ENCODE results near the gene CRYGB. TPM values are rescaled to one million over a fixed set of nuclear protein-coding genes. Genes with fewer than 3 reads are reported as not detected.
A peak's percentile ranks its signal among the peaks of the same experiment; 100 is the strongest.
"Not testable (repeated sequence)": the region's sequence is repeated elsewhere in the genome, so short reads cannot be mapped to it uniquely, and the experiment has no call there.

Gene CRYGB
- total RNA-seq, 2 donors from 2014 or later: not detected

DNA sequence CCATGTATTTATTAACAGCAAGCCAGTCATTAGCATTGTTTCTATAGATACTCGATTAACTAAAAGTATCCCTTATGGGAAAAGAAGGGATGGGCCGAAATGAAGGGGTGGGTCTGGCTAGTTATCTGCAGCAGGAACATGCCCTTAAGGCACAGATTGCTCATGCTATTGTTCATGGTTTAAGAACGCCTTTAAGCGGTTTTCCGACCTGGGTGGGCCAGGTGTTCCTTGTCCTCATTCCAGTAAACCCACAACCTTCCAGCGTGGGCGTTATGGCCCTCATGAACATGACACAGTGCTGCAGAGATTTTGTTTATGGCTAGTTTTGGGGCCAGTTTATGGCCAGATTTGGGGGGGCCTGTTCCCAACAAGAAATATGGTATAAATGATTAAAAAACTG lies 7.6 kb downstream of the CRYGB start:
- not testable (repeated sequence) for H3K4me3 Mint-ChIP-seq; H3K27me3 Mint-ChIP-seq; H3K4me1 Mint-ChIP-seq; H3K27ac Mint-ChIP-seq; H3K9me3 Mint-ChIP-seq; H3K36me3 Mint-ChIP-seq (ENCODE audit: low read depth); ATAC-seq (replicated peaks)

DNA sequence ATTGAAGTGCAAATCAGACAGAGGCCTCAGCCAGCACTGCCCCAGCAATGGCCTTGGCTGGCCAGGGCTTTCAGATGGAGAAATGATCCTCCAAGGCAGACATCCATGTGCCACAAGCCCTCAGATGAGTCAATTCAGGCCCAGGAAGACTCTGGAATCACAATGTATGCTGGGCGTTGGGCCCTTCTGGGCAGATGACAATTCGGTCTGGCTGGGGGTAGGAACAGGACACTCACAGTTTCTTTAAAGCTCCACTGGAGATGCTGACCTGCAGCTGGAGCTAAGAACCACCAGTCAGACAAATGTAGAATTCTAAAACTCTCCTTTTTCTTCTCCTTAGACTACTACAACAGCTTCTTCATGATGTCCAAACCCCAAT lies 9.3 kb downstream of the CRYGB start:
- Mint-ChIP-seq H3K4me1 (no peaks in the 10 kb centered on the region), H3K27me3 (peaks cover 5% of the 10 kb centered on the region), H3K27ac (no peak overlapping the region), H3K36me3 (ENCODE audit: low read depth) (no peaks in the 10 kb centered on the region), H3K9me3 (peaks cover 3% of the 10 kb centered on the region), H3K4me3 (no peak overlapping the region)
- ATAC-seq (replicated peaks): no peak

DNA sequence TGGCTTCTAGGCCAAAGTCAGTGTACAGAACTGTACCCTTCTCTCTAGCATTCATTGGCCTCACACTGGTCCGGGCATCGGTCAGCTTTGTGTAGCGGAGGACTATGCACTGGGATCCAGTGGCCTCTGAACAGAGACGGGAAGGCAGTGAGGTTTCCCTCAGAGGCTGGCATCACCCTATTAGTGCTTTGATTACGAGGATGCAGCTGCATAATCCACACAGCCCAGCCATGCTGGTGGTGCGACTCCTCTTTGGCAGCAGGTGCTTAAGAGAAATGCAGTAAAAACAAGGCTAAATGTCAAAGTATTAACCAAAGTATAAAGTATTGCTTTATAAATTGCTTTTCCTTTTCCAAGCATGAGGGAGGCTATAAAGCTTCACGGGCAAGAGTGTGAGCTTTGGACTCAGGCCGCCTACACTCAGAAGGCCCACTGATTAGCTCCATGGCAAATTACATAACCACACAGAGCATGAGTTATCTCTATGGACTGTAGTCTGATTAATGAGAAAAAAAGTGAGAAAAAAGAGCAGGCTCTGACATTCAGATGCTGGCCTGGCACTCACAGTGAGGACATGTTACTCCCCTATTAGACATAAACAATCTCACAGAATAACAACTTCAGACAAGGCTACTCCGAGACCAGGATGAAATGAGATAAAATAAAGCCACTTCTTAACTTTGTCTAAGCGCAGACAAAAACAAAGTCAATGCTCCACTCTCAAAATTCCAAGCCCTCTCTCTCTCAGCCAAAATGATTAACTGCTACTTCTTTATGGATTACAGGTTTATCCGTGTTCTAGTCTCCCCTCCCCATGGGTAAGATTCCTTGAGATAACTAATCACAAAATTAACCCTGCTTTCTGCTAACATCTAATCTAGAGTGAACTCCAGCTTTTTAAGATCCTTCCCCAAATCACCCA lies 9.9 kb downstream of the CRYGB start:
- ATAC-seq (replicated peaks): no peak
- Mint-ChIP-seq H3K9me3 (peaks cover 3% of the 10 kb centered on the region), H3K4me1 (no peaks in the 10 kb centered on the region), H3K36me3 (ENCODE audit: low read depth) (no peaks in the 10 kb centered on the region), H3K27ac (no peak overlapping the region), H3K4me3 (no peak overlapping the region), H3K27me3 (peaks cover 5% of the 10 kb centered on the region)

DNA sequence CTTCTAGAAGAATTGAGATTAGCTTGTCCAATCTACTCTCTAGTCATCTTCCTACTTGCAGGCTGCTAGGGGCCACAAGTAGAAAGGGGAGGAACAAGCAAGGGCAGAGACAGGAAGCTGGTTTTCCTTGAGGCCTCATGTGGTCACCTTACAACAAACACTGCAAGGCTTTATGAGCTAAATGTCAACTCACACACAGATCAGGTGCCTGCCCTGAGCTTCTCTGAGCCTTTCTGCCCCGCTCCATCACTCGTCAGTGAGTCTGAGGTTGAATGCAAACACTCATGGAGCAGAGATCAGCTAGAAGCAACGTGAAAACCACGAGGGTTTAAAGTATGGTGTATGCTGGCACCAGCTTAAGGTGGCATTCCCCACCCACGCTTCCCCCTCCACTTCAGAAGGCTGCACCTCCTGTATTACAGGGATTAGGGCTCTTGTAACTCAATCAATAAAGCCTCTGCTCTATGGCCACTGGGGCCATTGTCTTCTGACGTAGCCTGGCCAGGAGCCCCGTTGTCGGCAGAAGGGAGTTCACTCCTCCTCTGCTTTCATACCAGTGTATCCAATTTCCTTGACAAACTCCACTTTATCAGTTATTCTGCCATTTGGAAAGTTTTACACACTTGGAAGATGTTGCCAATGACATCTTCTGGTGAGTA lies 10.9 kb downstream of the CRYGB start:
- ATAC-seq (replicated peaks): peak; percentile 26
- Mint-ChIP-seq H3K27ac (no peak overlapping the region), H3K9me3 (peaks cover 3% of the 10 kb centered on the region)

DNA sequence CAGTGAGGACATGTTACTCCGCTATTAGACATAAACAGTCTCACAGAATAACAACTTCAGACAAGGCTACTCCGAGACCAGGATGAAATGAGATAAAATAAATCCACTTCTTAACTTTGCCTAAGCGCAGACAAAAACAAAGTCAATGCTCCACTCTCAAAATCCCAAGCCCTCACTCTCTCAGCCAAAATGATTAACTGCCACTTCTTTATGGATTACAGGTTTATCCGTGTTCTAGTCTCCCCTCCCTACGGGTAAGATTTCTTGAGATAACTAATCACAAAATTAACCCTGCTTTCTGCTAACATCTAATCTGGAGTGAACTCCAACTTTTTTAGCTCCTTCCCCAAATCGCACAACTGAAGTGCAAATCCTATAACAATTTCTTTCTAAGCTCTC lies 15.2 kb downstream of the CRYGB start:
- H3K9me3 Mint-ChIP-seq: no peaks in the 10 kb centered on the region
- no peak for ATAC-seq (replicated peaks)
- H3K36me3 Mint-ChIP-seq (ENCODE audit: low read depth): no peaks in the 10 kb centered on the region
- H3K27ac Mint-ChIP-seq: no peak overlapping the region
- peaks cover 9% of the 10 kb centered on the region for H3K27me3 Mint-ChIP-seq
- H3K4me3 Mint-ChIP-seq: no peak overlapping the region
- no peaks in the 10 kb centered on the region for H3K4me1 Mint-ChIP-seq

More for the DNA sequence above, 10.9 kb downstream of the CRYGB start:
- Mint-ChIP-seq H3K4me1 (no peaks in the 10 kb centered on the region), H3K27me3 (peaks cover 5% of the 10 kb centered on the region), H3K4me3 (no peak overlapping the region), H3K36me3 (ENCODE audit: low read depth) (no peaks in the 10 kb centered on the region)

DNA sequence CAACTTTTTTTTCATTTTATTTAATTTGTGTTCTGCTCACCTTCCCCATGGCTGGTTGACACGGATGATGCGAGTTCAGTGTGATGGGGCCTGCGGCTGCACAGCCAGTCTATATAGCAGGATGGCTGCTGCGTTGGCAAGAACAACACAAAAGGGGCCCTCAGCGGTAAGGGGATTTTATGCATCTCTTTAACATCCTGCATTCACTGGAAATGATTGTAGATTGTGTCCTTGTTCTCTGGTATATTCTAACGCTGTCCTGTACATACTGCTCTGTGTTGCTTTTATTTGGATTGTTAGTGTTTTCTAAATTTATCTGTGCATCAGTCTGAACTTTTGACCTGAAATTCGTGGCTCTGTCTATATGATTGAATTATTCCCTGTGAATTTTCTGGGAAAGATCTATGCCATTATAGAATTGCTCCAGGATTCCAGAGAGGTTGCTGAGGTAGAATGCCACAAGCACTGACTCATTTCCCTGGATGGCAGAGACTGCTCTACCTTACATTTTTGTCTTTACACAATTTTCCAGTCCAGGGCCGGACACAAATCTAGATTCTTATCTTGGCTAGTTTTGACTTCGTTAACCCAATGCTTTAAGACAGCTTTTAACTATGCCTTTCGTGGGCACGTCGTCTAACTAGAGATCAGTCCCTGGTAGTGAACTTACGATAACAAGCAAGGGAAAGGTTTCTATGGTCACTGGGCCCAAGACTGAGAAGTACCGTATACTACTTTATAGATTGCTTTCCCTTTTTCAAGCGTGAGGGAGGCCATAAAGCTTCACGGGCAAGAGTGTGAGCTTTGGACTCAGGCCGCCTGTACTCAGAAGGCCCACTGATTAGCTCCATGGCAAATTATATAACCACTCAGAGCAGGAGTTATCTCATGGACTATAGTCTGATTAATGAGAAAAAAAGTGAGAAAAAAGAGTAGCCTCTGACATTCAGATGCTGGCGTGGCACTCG lies 15.9 kb downstream of the CRYGB start, which contains the start of gene CRYGC:
TSS of gene CRYGC (minus strand) at position 85 of the 968 bp plus-strand sequence. CDS start at position 49, 36 bp downstream.
- H3K27me3 Mint-ChIP-seq: peaks cover 16% of the 10 kb centered on the region
- ATAC-seq (replicated peaks): no peak
- no peaks in the 10 kb centered on the region for H3K4me1 Mint-ChIP-seq
- no peak within 1 kb of the TSS for H3K4me3 Mint-ChIP-seq
- H3K36me3 Mint-ChIP-seq (ENCODE audit: low read depth): no peaks in the 10 kb centered on the region
- no peaks in the 10 kb centered on the region for H3K9me3 Mint-ChIP-seq
- no peak within 1 kb of the TSS for H3K27ac Mint-ChIP-seq

DNA sequence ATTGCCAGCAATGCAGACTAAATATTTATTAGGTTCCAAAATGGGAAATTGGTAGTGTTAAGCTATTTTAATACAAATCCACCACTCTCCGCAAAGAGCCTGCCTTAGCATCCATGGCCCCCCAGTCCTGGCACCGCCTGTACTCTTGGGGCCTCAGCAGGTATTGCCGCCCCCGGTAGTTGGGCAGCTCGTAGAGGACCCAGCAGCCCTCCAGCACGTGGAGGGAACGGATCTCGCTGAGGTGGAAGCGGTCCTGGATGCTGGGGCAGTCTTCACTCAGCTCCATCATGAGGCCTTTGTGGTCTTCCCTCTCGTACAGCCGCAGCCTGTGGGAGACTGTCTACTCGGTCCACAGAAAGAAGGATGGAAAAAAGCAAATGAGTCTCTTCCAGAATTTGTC lies 17.8 kb downstream of the CRYGB start:
- H3K9me3 Mint-ChIP-seq: no peaks in the 10 kb centered on the region
- H3K4me1 Mint-ChIP-seq: no peaks in the 10 kb centered on the region
- ATAC-seq (replicated peaks): no peak
- H3K27me3 Mint-ChIP-seq: peaks cover 29% of the 10 kb centered on the region
- no peak overlapping the region for H3K27ac Mint-ChIP-seq
- no peak overlapping the region for H3K4me3 Mint-ChIP-seq
- H3K36me3 Mint-ChIP-seq (ENCODE audit: low read depth): no peaks in the 10 kb centered on the region

DNA sequence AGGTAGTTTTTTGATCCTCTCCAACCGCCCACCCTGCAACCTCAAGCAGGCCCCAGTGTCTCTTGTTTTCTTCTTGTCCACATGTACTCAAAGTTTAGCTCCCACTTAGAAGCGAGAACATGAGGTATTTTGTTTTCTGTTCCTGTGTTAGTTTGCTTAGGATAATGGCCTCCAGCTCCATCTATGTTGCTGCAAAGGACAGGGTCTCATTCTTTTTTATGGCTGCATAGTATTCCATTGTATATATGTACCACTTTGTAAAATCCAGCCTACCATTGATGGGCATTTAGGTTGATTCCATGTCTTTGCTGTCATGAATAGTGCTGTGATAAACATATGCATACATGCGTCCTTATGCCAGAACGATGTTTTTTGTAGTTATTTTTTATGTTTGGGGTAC lies 18.9 kb downstream of the CRYGB start:
- peaks cover 26% of the 10 kb centered on the region for H3K27me3 Mint-ChIP-seq
- H3K4me3 Mint-ChIP-seq: no peak overlapping the region
- H3K27ac Mint-ChIP-seq: no peak overlapping the region
- ATAC-seq (replicated peaks): no peak
- no peaks in the 10 kb centered on the region for H3K4me1 Mint-ChIP-seq
- no peaks in the 10 kb centered on the region for H3K36me3 Mint-ChIP-seq (ENCODE audit: low read depth)
- H3K9me3 Mint-ChIP-seq: no peaks in the 10 kb centered on the region

DNA sequence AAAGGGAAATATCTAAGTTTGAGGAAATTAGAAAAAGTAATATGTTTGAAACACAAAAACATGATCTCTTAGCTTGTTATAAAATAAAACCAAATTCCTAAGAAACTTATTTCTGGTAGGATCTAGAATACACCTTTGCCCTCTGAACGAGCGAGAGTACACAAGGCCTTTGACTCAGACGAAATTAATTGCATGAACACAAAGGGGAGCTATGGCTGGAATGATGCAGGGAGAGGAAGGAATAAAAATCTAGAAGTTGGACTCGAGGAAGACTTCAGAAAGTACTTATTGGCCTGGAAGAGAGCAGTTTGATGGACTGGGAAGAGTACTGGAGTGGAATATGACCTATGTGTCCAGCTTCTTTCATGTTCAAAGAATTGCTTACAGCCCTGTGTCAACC lies 20.7 kb downstream of the CRYGB start:
- H3K27me3 Mint-ChIP-seq: peaks cover 26% of the 10 kb centered on the region
- no peak overlapping the region for H3K4me3 Mint-ChIP-seq
- no peaks in the 10 kb centered on the region for H3K36me3 Mint-ChIP-seq (ENCODE audit: low read depth)
- no peaks in the 10 kb centered on the region for H3K4me1 Mint-ChIP-seq
- H3K9me3 Mint-ChIP-seq: no peaks in the 10 kb centered on the region
- no peak overlapping the region for H3K27ac Mint-ChIP-seq
- ATAC-seq (replicated peaks): no peak

DNA sequence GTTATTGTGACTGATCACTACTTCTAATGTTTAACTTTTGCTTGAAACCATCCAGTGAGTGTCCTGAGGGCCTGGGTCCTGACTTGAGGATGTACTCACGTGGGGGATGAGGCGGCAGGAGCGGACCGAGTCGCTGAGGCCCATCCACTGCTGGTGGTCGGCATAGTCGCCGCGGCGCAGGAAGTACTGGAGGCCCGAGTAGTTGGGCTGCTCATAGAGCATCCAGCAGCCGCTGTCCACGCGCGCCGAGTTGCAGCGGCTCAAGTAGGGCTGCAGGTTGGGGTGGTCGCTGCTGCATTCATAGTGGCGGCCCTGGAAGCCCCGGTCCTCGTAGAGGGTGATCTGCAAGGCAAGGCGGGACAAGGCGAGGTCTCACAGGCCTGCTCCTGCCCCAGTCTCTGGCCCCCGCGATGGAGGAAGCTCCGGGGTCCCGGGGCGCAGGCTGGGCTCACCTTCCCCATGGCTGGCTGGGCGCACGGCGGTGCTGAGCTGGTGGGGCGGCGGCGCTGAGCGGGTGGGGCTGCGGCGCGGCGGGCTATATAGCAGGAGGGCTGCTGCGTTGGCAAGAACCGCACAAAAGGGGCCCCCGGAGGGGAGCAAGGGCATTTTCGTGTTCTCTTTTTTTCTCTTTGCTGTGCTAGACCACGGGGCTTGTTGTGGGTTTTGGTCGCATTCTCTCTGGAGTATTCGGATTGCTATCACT lies 21.8 kb downstream of the CRYGB start, which contains the start of gene CRYGD:
TSS of gene CRYGD (minus strand) at position 512 of the 703 bp plus-strand sequence. CDS start at position 461, 51 bp downstream.
- H3K27ac Mint-ChIP-seq; H3K4me1 Mint-ChIP-seq; H3K9me3 Mint-ChIP-seq; ATAC-seq (replicated peaks); H3K36me3 Mint-ChIP-seq (ENCODE audit: low read depth); H3K4me3 Mint-ChIP-seq: not testable (repeated sequence)
- H3K27me3 Mint-ChIP-seq: peaks cover 26% of the 10 kb centered on the region

DNA sequence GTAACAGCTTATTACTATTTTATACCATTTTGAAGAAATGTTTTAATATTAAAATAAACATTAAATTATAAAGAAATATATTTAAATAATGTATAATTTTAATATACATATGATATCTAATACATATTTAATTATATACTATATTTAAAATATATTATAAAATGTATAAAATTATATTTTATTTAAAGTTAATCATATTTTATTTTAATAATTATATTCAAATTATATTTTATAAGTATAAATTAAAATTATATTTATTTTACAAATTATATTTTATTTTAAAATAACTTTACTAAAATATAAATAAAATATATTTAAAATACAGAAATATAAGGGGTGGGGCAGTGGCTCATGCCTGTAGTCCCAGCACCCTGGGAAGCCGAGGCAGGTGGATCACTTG lies 23.7 kb downstream of the CRYGB start:
- no peak overlapping the region for H3K4me3 Mint-ChIP-seq
- no peaks in the 10 kb centered on the region for H3K9me3 Mint-ChIP-seq
- H3K36me3 Mint-ChIP-seq (ENCODE audit: low read depth): no peaks in the 10 kb centered on the region
- no peak overlapping the region for H3K27ac Mint-ChIP-seq
- H3K4me1 Mint-ChIP-seq: no peaks in the 10 kb centered on the region
- peaks cover 26% of the 10 kb centered on the region for H3K27me3 Mint-ChIP-seq
- ATAC-seq (replicated peaks): no peak

DNA sequence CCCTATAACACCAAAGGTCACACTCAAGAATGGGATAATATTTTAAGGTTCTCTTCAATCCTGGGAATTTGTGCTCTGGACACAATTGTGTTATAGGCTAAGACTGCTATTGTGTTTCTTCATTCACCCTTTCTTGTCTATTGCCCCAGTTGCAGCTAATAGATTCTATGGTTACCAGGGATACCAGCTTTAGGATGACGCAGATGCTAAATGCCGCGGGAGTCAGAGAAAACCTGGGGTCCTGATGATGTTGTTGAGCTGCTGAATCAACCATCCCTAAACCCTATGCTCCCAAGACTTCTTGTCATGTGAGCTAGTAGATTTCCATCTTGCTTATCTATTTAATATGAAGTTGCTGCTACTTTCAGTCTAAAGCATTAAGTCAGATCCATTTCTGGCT lies 27.0 kb downstream of the CRYGB start:
- no peak overlapping the region for H3K4me3 Mint-ChIP-seq
- no peak overlapping the region for H3K27ac Mint-ChIP-seq
- H3K36me3 Mint-ChIP-seq (ENCODE audit: low read depth): no peaks in the 10 kb centered on the region
- no peak for ATAC-seq (replicated peaks)
- no peaks in the 10 kb centered on the region for H3K4me1 Mint-ChIP-seq
- H3K9me3 Mint-ChIP-seq: no peaks in the 10 kb centered on the region
- H3K27me3 Mint-ChIP-seq: peaks cover 6% of the 10 kb centered on the region

DNA sequence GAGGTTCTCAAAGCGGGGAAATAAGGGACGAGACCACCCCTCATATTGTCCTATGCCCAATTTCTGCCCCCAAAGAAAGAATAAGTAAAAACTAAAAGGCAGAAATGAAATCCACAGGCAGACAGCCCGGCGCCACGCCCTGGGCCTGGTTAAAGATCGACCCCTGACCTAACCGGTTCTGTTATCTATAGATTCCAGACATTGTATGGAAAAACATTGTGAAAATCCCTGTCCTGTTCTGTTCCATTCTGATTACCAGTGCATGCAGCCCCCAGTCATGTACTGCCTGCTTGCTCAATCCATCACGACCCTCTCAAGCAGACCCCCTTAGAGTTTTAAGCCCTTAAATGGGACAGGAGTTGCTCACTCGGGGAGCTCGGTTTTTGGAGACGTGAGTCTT lies 28.6 kb downstream of the CRYGB start:
- H3K27ac Mint-ChIP-seq; H3K36me3 Mint-ChIP-seq (ENCODE audit: low read depth); ATAC-seq (replicated peaks); H3K9me3 Mint-ChIP-seq; H3K4me1 Mint-ChIP-seq; H3K4me3 Mint-ChIP-seq; H3K27me3 Mint-ChIP-seq: not testable (repeated sequence)

DNA sequence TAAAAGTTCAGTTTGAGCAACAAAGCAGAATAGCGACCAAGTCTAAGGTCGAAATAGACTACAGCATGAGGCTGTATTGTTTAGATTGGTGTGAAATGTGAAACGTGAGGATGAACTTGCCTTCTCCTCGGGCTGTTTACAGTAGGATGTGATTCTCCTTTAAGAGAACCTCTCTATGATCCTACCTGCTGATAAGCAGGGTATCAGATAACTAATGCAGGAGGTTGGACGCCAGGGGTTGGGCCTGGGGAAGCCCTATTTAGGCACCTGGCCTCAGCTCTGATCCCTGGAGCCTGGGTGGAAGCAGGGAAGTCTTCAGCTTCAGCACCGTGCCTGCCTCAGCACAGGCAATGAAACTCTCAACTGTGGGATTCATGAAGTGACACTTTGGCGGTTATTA lies 33.0 kb downstream of the CRYGB start:
- Mint-ChIP-seq H3K27me3 (peaks cover 3% of the 10 kb centered on the region), H3K36me3 (ENCODE audit: low read depth) (no peaks in the 10 kb centered on the region), H3K27ac (no peak overlapping the region), H3K9me3 (no peaks in the 10 kb centered on the region), H3K4me3 (no peak overlapping the region), H3K4me1 (no peaks in the 10 kb centered on the region)
- ATAC-seq (replicated peaks): no peak
